Caki2 (cell line): ENCODE results near the gene RILPL1. TPM values are rescaled to one million over a fixed set of nuclear protein-coding genes. Genes with fewer than 3 reads are reported as not detected.

Source experiments
- total RNA-seq: library from RNA; depleted of rRNA; stranded (reverse); fragments of >200 nt; shearing (Covaris generic); gene quantifications from 2 replicates; pipeline ENCODE4 v1.2.3, GENCODE V29; 2014; ENCODE audit warnings: low replicate concordance; rRNA removed

Gene RILPL1
- total RNA-seq, 1 experiment from 2014 or later = 7.8 TPM

Other genes starting within 250 kb of the RILPL1 start
- gene SBNO1, start 168.9 kb downstream of the RILPL1 start, total RNA-seq = 7.6 and 9.4 TPM in 2 replicates
- gene KMT5A, start 149.6 kb downstream of the RILPL1 start, total RNA-seq = 39.7 and 49.1 TPM in 2 replicates
- gene RILPL2, start 97.0 kb downstream of the RILPL1 start, total RNA-seq = 3.7 and 5.6 TPM in 2 replicates
- 8.2 and 19.4 TPM in 2 replicates for gene SNRNP35, start 75.6 kb downstream of the RILPL1 start, total RNA-seq
- 397 and 405 TPM in 2 replicates for gene TMED2, start 50.8 kb upstream of the RILPL1 start, total RNA-seq
- 19.2 and 25.0 TPM in 2 replicates for gene DDX55, start 68.4 kb upstream of the RILPL1 start, total RNA-seq
- gene EIF2B1, start 100.0 kb upstream of the RILPL1 start, total RNA-seq = 52.2 and 58.7 TPM in 2 replicates
- 26.8 and 50.9 TPM in 2 replicates for gene GTF2H3, start 100.1 kb upstream of the RILPL1 start, total RNA-seq
- 24.8 and 25.7 TPM in 2 replicates for gene TCTN2, start 137.4 kb upstream of the RILPL1 start, total RNA-seq
- gene ATP6V0A2, start 178.6 kb upstream of the RILPL1 start, total RNA-seq = 13.4 and 14.0 TPM in 2 replicates
- gene DNAH10, start 228.6 kb upstream of the RILPL1 start, total RNA-seq = 0.74 TPM in 1 of 2 replicates, not detected in the other